ENCODE data around the gene KNDC1.

GRCh38 chr10:133275684-133276092 lies 115.7 kb downstream of the KNDC1 start:
- no peak for TF ChIP-seq POLR2A (IDR thresholded peaks at IDR 0.05)
- no peak for TF ChIP-seq CTCF (IDR thresholded peaks at IDR 0.05)
